Amniotic stem cell (primary cell): ENCODE results near the gene TEX264.

Source experiments
- DNase-seq: peaks from one replicate; lab custom pipeline; 2025; lab: John Stamatoyannopoulos, UW

TEX264 gene

GRCh38 chr3:51750878-51751277 lies 79.8 kb downstream of the TEX264 start:
- no peak for DNase-seq

- no peak for DNase-seq
These were observed 80.2 kb downstream of the TEX264 start for GRCh38 chr3:51751287-51751686.
